C4-2B (cell line): Measurements from ENCODE around the gene PIK3C2G.

ENCODE experiments used
- H3K27ac ChIP-seq: fragments of 450-650 bp; 2 replicates; pipeline ENCODE4 v1.5.1; 2017
- ZFX ChIP-seq: fragments of 450-650 bp; IDR thresholded peaks from 2 replicates; pipeline ENCODE4 v1.6.1; 2017
- TF ChIP-seq, protein P1 (sequence below): fragments of 450-650 bp; conservative IDR thresholded peaks from 2 replicates; pipeline ENCODE4 v1.5.1; 2017; ENCODE audit warnings: mild to moderate bottlenecking

The PIK3C2G gene

DNA sequence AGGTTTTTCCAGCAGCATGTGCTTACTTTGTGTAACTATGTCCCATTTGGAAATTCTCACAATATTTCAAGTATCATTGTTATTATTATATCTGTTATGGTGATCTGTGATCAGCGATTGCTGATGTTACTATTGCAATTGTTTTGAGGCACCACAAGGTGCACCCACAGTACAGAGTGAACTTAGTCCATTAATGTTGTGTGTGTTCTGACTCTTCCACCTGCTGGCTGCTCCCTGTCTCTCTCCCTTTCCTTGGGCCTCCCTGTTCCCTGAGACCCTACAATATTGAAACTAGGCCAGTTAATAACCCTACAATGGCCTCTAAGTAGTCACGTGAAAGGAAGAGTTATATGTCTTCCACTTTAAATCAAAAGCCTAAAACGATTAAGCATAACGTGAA lies 153.9 kb downstream of the PIK3C2G start:
- no peak overlapping the region for H3K27ac ChIP-seq
- TF ChIP-seq ZFX, result no peak
- TF ChIP-seq, protein P1, sequence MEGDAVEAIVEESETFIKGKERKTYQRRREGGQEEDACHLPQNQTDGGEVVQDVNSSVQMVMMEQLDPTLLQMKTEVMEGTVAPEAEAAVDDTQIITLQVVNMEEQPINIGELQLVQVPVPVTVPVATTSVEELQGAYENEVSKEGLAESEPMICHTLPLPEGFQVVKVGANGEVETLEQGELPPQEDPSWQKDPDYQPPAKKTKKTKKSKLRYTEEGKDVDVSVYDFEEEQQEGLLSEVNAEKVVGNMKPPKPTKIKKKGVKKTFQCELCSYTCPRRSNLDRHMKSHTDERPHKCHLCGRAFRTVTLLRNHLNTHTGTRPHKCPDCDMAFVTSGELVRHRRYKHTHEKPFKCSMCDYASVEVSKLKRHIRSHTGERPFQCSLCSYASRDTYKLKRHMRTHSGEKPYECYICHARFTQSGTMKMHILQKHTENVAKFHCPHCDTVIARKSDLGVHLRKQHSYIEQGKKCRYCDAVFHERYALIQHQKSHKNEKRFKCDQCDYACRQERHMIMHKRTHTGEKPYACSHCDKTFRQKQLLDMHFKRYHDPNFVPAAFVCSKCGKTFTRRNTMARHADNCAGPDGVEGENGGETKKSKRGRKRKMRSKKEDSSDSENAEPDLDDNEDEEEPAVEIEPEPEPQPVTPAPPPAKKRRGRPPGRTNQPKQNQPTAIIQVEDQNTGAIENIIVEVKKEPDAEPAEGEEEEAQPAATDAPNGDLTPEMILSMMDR, result no peak

DNA sequence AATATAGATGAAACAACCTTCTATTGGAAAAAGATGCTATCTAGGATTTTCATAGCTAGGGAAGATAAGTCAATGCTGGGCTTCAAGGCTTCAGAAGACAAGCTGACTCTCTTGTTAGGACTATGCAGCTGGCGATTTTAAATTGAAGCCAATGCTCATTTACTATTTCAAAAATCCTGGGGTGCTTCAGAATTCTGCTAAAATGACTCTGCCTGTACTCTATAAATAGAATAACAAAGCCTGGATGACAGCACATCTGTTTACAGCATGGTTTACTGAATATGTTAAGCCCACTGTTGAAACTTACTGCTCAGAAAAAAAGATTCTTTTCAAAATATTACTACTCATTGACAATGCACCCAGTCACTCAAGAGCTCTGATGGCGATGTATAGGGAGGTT lies 155.1 kb downstream of the PIK3C2G start:
- no peak for TF ChIP-seq ZFX
- TF ChIP-seq, protein P1, result no peak
- H3K27ac ChIP-seq, result no peak overlapping the region

DNA sequence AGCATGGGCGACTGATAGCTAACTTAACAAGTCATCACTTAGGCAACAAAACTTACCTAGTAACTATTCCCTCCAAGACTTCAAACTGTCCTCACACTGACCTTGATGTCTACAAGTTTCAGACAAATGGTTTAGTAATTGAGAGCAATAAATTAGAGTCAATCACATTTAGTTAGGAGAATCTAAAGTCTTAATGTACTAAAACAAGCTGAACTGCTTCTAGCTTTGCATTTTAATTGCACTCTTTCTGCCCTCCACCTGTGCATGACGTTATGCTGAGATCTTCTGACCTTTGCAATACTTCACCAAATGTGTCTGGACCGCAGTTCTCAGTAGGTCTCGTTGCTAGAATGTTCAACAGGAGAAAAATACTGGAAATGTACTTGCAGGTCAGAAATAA lies 158.0 kb downstream of the PIK3C2G start:
- H3K27ac ChIP-seq, result no peak overlapping the region
- no peak for TF ChIP-seq ZFX
- TF ChIP-seq, protein P1, result no peak

DNA sequence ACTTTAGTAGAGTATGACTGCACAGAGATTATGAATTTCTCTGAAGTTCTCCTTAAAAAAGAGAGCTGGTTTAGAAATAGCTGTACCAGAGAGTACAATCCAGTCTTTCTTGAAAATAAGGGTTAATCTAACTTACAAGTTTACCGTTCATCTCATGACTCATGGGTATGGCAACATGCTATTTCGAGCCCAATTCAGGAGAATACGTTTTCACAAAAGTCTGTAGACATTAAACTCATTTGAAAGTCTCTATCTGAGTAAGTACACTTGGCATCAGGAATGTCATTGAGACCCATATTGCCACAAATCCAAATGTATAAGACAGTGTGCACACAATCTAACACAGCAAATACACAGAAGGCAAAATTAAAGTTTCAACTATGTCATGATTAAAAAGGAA lies 160.5 kb downstream of the PIK3C2G start:
- TF ChIP-seq, protein P1, result no peak
- TF ChIP-seq ZFX, result no peak
- no peak overlapping the region for H3K27ac ChIP-seq

DNA sequence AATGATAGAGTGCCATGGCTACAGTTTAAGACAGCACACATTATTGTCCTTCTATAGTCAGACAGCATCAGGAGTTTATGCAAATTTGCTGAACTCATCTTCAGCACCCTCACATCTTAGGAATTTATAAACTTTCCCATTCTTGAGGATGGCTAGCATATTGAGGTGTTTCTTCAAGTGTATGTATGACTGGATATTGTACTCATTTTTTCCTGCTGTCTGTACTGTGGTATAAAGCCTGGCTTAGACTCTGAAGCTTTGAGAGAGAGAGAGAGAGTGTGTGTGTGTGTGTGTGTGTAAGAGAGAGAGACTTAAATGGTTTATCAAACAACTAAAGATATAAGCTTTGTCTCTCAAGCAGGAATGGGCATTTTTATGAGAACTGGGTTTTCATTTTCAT lies 161.6 kb downstream of the PIK3C2G start:
- H3K27ac ChIP-seq, result no peak overlapping the region
- TF ChIP-seq ZFX, result no peak
- TF ChIP-seq, protein P1, result no peak

DNA sequence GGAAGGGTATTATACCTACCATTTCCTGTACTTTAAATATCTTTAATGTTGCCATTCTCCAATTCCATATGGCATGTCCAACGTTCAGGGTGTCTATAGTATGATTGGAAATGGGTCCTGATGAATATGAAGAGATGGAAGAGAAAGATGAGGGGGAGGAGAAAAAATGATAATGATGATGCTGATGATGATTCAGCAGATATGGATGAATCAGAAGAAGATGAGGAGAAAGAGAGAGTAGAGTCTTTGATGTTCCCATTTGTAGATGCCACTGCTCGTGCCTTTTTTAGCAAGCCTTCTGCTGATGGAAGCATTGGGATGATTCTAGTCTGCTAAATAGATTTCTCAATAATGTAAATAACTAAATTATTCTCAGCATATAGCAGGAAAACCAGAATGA lies 163.5 kb downstream of the PIK3C2G start:
- no peak for TF ChIP-seq ZFX
- TF ChIP-seq, protein P1, result no peak
- H3K27ac ChIP-seq, result no peak overlapping the region

DNA sequence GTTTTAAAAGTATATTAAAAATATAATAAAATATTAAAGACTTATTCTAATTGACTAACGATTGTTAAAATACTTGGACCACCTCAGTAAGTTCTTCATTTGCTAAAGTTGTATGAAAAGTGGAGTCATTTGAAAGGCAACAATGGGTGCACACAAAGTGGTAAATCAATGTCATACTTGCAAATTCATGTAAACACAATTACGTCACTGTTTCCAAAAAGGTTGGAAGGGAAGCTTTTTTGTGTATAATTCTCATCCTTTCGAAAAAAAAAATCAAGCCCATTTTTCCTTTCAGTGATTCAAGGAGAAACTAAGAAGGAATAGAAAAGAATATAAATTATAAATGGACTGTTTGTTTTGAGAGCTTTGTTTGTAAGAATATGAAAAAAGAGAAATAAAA lies 166.2 kb downstream of the PIK3C2G start:
- no peak overlapping the region for H3K27ac ChIP-seq
- TF ChIP-seq, protein P1, result no peak
- no peak for TF ChIP-seq ZFX
